GM13976 (cell line): ENCODE measurements around the gene MISP.
"Not testable (repeated sequence)": the region's sequence is repeated elsewhere in the genome, so short reads cannot be mapped to it uniquely, and the experiment has no call there.

Experiments used
- DNase-seq: peaks from one replicate; pipeline ENCODE4 v3.0.0; 2012; ENCODE audit warnings: low spot score
- CTCF ChIP-seq: IDR thresholded peaks from 2 replicates; pipeline ENCODE4 v1.5.1; 2012; ENCODE audit warnings: borderline replicate concordance, mild to moderate bottlenecking; ENCODE audit not compliant: insufficient read depth; ENCODE audit errors: extremely low read depth, missing control alignments, control extremely low read depth
- in situ Hi-C: fragments of 300-500 bp; cut with MboI; formaldehyde crosslinking; loops from one replicate; pipeline ENCODE4 v1.12.0; 2022; ENCODE audit warnings: low sequenced_read_pairs, mixed read lengths, inconsistent platforms; ENCODE audit not compliant: unreplicated experiment

MISP gene

DNA sequence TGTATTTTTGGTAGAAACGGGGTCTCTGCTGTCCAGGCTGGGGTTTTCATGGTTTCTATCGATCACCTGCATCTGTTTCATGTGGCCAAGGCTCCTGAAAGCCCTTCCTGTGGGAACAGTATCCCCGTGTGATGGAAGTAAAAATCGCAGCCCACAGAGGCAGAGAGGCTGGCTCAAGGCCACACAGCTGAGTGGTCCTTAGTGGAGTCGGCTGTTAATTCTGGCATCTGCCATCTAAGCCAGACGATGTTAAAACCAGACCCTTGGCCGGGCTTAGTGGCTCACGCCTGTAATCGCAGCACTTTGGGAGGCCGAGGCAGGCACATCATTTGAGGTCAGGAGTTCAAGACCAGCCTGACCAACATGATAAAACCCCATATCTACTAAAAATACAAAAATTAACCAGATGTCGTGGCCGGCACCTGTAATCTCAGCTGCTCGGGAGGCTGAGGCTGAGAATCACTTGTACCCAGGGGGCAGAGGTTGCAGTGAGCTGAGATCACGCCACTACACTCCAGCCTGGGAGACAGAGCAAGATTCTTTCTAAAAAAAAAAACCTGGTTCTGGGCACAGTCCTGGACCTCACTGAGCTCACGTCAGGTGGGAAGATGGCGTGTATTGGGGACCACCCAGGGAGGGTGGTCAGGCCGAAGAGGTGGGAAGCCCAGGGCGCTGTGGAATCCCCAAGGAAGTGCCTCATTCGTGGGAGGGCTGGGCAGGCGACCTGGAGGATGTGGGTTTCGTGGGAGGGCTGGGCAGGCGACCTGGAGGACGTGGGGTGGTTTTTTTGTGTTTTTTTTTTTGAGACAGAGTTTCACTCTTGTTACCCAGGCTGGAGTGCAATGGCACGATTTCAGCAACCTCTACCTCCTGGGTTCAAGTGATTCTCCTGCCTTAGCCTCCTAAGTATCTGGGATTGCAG lies 18.5 kb upstream of the MISP start:
- DNase-seq, result no peak
- TF ChIP-seq CTCF, result no peak
- in situ Hi-C loops, result loop anchor here (5.0 to 25.0 kb wide), 2 partner anchors 65 to 145 kb away; partner anchors contain the start of gene HCN2

- in situ Hi-C loops, result loop anchor here (5.0 to 25.0 kb wide), 2 partner anchors 67 to 147 kb away; partner anchors contain the start of gene HCN2
- TF ChIP-seq CTCF, result no peak
- DNase-seq, result no peak
Measured at GRCh38 chr19:734716-735115, 16.2 kb upstream of the MISP start.

DNA sequence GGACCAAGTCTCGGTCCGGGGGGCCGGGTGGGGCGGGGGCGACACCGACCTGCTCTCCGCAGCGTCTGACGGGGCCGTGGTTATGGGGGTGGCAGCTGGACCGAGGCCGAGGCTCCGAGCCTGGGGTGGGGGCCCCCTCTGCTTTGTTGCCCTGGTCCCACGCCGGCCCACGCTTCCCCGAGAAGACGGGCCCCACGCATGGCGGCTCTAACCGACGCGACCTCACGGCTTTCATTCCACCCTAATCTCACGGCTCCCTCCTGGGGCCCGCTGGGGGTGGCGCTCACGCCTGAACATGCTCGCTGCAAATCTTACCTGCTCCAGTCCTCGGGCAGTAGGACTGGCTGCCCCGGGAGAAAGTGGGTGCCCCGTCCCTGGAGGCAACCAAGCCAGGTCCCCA lies 14.8 kb upstream of the MISP start:
- in situ Hi-C loops, result loop anchor here (25.0 kb wide), 1 partner anchor 149 kb away; the partner anchor contains the start of gene HCN2
- no peak for TF ChIP-seq CTCF
- no peak for DNase-seq

DNA sequence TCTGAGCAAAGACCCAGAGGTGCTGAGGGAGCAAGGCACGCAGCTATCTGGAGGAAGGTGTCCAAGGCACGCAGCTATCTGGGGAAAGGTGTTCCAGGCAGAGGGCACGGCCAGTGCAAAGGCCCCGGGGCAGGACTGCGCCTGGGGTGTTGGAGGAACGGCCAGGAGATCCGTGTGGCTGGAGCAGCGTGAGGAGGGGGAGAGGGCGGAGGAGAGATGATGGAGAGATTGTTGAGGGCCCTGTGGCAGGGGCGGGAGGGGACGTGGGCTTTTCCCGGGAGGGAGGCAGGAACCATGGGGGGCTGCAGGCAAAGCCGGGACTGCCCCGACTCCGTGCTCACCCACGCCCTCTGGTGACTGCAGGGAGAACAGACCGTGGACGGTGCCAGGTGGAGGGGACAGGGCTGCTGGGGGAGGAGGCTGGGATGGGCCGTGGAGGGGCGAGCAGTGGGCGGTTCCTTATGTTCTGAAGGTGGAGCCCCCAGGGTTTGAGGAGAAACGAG lies 13.3 kb upstream of the MISP start:
- in situ Hi-C loops, result loop anchor here (25.0 kb wide), 1 partner anchor 150 kb away; the partner anchor contains the start of gene HCN2
- peak; percentile 86 for DNase-seq
- peak; percentile 69 for TF ChIP-seq CTCF

- TF ChIP-seq CTCF, result no peak
- DNase-seq, result no peak
- in situ Hi-C loops, result loop anchor here (25.0 kb wide), 1 partner anchor 151 kb away; the partner anchor contains the start of gene HCN2
Measured at GRCh38 chr19:738509-739128, 12.3 kb upstream of the MISP start.

DNA sequence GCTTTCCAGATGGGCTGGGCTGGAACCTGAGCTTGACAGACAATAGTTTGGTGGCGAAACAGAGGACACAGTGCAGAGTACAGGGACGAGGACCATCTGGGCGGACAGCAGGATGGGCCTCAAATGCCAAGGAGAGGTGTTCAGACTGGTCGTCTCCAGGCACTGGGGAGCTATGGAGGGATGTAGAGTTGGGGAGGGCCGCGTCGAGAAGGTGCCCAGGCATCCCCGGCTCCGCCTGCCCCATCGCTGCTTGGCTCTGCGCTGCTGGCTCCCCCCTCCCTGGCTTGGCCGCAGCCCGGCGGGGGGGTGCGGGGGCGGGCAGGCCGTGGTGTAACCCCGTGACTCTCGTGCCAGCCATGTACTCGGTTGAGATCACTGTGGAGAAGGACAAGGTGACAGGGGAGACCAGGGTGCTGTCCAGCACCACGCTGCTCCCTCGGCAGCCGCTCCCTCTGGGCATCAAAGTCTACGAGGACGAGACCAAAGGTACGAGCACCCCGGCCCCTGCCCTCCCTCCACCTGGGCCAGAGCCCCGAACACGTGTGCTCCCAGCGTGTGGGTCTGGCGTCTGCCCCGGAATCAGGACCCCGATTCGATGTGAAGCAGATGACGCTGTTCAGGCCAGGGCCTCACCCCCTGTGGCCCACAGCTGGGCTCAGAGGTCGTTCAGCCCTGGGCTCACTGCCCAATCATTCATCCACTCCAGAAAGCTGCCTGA lies 10.8 kb upstream of the MISP start:
- TF ChIP-seq CTCF, result no peak
- in situ Hi-C loops, result loop anchor here (25.0 kb wide), 1 partner anchor 153 kb away; the partner anchor contains the start of gene HCN2
- no peak for DNase-seq

DNA sequence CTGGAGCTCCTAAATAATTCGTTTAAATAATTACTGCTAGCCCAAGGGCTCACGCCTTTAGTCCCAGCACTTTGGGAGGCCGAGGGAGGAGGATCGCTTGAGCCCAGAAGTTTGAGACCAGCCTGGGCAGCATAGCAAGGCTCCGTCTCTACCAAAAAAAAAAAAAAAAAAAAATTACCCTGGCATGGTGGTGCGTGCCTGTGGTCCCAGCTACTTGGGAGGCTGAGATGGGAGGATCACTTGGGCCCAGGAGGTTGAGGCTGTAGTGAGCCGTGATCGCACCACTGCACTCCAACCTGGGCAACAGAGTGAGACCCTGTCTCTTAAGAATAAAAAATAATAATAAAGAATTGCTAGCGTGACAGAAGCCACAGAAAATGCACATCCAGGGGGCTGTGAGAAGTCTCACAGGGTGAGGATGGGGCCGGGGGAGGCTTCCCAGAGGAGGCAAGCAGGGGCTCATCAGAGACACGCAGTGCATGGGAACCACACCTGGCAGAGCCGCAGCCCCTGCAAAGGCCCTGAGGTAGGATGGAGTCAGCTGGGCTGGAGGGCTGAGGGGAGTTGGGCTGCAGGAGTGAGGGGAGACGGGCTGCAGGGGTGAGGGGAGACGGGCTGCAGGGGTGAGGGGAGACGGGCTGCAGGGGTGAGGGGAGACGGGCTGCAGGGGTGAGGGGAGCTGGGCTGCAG lies 10.0 kb upstream of the MISP start:
- in situ Hi-C loops, result loop anchor here (25.0 kb wide), 1 partner anchor 154 kb away; the partner anchor contains the start of gene HCN2

More for the DNA sequence above, 10.0 kb upstream of the MISP start:
- not testable (repeated sequence) for DNase-seq
